MCF 10A (cell line): ENCODE measurements around the gene RNF208. TPM values are rescaled to one million over a fixed set of nuclear protein-coding genes. Genes with fewer than 3 reads are reported as not detected.
A peak's percentile ranks its signal among the peaks of the same experiment; 100 is the strongest.

Experiments used
- BruUV-seq: library from RNA; stranded (reverse); fragments of 400-500 nt; replicated peaks from 2 replicates; lab custom pipeline; 2021; lab: Mats Ljungman, UMichigan
- CTCF ChIA-PET: fragments of 300-600 bp; sonication (Branson Sonifier 250); formaldehyde crosslinking; extraction: SDS; loops from one replicate; lab custom pipeline; 2021; ENCODE audit warnings: antibody characterized with exemption, inconsistent platforms; lab: Yijun Ruan, JAX
- POLR2A ChIA-PET: fragments of 300-600, 350-650 bp; sonication (Branson Sonifier 250); formaldehyde crosslinking; extraction: SDS; loops from one replicate; lab custom pipeline; 2020; ENCODE audit warnings: antibody characterized with exemption, inconsistent platforms; lab: Yijun Ruan, JAX
- DNase-seq: peaks from one replicate; pipeline ENCODE4 v3.0.0-alpha.2; 2018; ENCODE audit not compliant: unreplicated experiment
- H3K27ac Mint-ChIP-seq: one replicate; pipeline ENCODE4 v1.8.0; 2022; ENCODE audit warnings: mild to moderate bottlenecking, low read depth, mixed read lengths; ENCODE audit not compliant: unreplicated experiment
- H3K27me3 Mint-ChIP-seq: one replicate; pipeline ENCODE4 v1.8.0; 2022; ENCODE audit warnings: mixed read lengths; ENCODE audit not compliant: insufficient read depth, unreplicated experiment
- H3K36me3 Mint-ChIP-seq: one replicate; pipeline ENCODE4 v1.8.0; 2022; ENCODE audit warnings: mild to moderate bottlenecking, moderate library complexity, mixed read lengths; ENCODE audit not compliant: insufficient read depth, unreplicated experiment
- H3K4me1 Mint-ChIP-seq: one replicate; pipeline ENCODE4 v1.8.0; 2022; ENCODE audit warnings: mixed read lengths; ENCODE audit not compliant: insufficient read depth, unreplicated experiment
- H3K4me3 Mint-ChIP-seq: one replicate; pipeline ENCODE4 v1.8.0; 2022; ENCODE audit warnings: mild to moderate bottlenecking, moderate library complexity, mixed read lengths; ENCODE audit not compliant: unreplicated experiment
- H3K9me3 Mint-ChIP-seq: one replicate; pipeline ENCODE4 v1.8.0; 2022; ENCODE audit warnings: mixed read lengths; ENCODE audit not compliant: unreplicated experiment
- intact Hi-C: fragments of 100-400 bp; cut with micrococcal nuclease; formaldehyde crosslinking; loops from 2 replicates; pipeline ENCODE4 v1.14.1; 2022
- total RNA-seq: library from RNA; stranded (reverse); gene quantifications from 2 replicates; pipeline ENCODE4 v1.2.3, GENCODE V29; 2022
- TF ChIP-seq, protein P1 (sequence below): fragments of 200-600 bp; IDR thresholded peaks from one replicate; pipeline ENCODE4 v1.8.0; 2022; ENCODE audit warnings: antibody characterized with exemption, mild to moderate bottlenecking; ENCODE audit not compliant: unreplicated experiment

RNF208 gene
- total RNA-seq, 1 experiment from 2014 or later: 2.5 TPM

DNA sequence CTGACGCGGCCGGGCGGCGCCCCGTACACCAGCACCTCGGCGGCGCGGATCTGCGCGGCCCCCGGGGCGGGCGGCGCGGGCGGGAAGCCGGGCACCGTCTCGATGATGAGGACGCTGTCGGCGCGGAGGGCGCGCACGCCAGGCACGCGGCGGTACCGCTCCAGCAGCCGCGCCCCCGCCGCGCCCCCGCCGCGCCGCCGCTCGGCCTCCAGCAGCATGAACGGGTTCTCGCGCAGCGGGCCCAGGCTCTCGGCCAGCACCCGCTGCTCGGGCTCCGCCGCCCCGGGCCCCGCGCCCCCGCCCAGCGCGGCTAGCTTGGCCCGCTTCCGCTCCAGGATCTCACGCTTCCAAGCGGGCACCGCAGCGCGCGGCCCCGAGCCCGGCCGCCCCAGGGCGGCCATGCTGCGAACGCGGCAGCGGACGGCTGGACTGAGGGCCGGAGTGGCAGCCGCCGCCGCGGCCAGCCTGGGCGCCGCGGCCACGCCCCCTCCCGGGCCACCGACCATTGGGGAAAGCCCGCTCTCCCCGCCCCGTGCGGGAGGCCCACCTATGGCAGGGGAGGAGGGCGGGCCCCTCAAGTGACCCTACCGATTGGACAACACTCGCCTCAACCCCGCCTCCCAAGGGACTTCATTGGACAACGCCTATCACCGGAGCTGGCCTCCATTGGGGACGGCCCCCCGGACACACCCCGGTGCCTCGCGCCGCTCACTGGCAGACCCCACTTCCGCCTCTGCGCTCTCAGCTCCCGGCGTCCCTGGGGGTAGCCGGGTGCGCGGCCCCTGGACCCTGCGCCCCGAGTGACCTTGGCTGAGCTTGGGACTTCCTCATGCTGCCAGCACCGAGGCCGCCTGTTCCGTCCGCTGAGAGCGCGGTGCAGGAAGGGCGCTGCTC is 21.5 kb downstream of the RNF208 start, which contains the start of gene TPRN:
Gene TPRN, minus strand, starts transcription at position 431 of the 894 bp plus-strand sequence. Its CDS starts 30 bp downstream, at position 401.
- Mint-ChIP-seq H3K4me1 (peaks cover 12% of the 10 kb centered on the region), H3K27me3 (no peaks in the 10 kb centered on the region), H3K9me3 (no peaks in the 10 kb centered on the region), H3K4me3 (peak within 1 kb of the TSS; percentile 76), H3K27ac (no peak within 1 kb of the TSS), H3K36me3 (peaks cover 8% of the 10 kb centered on the region)
- BruUV-seq: no TSS peak
- CTCF ChIA-PET: interaction anchor here (0.6 to 1.0 kb wide), 4 partner anchors 10 to 154 kb away, joined by 3 to 4 read pairs (median 4); no protein-coding TSS in a partner anchor
- POLR2A ChIA-PET: interaction anchor here (0.5 to 5.3 kb wide), 17 partner anchors 8 to 174 kb away, joined by 3 to 73 read pairs (median 4); partner anchors contain the start of genes ANAPC2, CYSRT1, MAN1B1 and NELFB
- intact Hi-C loops: no loop called here
- DNase-seq: peak; percentile 100
- TF ChIP-seq, protein P1, sequence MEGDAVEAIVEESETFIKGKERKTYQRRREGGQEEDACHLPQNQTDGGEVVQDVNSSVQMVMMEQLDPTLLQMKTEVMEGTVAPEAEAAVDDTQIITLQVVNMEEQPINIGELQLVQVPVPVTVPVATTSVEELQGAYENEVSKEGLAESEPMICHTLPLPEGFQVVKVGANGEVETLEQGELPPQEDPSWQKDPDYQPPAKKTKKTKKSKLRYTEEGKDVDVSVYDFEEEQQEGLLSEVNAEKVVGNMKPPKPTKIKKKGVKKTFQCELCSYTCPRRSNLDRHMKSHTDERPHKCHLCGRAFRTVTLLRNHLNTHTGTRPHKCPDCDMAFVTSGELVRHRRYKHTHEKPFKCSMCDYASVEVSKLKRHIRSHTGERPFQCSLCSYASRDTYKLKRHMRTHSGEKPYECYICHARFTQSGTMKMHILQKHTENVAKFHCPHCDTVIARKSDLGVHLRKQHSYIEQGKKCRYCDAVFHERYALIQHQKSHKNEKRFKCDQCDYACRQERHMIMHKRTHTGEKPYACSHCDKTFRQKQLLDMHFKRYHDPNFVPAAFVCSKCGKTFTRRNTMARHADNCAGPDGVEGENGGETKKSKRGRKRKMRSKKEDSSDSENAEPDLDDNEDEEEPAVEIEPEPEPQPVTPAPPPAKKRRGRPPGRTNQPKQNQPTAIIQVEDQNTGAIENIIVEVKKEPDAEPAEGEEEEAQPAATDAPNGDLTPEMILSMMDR: no peak

DNA sequence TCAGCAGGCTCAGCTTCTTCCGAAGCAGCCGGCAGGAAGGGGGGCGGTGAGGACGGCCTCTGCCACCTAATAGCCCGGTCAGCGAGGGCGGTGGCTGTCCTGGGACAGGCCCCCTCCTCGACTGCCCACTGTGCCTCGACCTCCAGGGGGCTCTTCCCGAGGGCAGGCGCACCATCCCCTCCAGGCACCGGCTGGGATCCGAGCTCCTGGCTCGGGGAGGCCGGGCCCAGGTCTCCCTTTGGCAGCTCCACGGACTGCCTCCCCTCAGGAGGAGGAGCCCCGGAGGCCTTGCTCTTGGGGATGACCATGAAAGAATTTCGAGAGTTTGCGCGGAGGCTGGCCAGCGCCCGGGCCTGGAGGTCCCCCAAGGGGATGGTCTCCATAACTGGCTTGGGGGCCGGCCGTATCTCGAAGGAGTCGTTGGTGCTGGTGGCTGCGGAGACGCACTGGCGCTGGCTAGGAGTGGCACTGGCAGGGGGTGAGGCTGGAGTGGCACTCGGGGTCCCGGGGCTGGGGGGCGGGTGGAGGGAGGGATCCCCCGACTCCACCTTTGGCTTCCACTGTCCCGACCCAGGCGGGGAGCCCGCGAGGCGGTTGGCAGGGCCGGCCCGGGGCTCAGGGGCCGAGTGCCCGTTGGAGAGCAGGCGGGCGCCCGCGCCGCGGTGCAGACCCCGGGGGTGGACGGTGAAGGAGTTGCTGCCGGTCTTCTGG is 22.5 kb downstream of the RNF208 start:
- Mint-ChIP-seq H3K4me3 (peak overlapping the region; percentile 76), H3K27ac (no peak overlapping the region), H3K27me3 (no peaks in the 10 kb centered on the region), H3K4me1 (peaks cover 18% of the 10 kb centered on the region), H3K9me3 (no peaks in the 10 kb centered on the region), H3K36me3 (peaks cover 8% of the 10 kb centered on the region)
- CTCF ChIA-PET: interaction anchor here (0.6 to 1.3 kb wide), 4 partner anchors 17 to 711 kb away, joined by 3 to 7 read pairs (median 5); no protein-coding TSS in a partner anchor
- no peak for DNase-seq
- no TSS peak for BruUV-seq
- intact Hi-C loops: no loop called here
- TF ChIP-seq, protein P1: no peak
- POLR2A ChIA-PET: interaction anchor here (1.5 to 3.6 kb wide), 4 partner anchors 11 to 70 kb away, joined by 5 to 43 read pairs (median 22); partner anchors contain the start of genes ANAPC2, CYSRT1, RNF224 and SSNA1

DNA sequence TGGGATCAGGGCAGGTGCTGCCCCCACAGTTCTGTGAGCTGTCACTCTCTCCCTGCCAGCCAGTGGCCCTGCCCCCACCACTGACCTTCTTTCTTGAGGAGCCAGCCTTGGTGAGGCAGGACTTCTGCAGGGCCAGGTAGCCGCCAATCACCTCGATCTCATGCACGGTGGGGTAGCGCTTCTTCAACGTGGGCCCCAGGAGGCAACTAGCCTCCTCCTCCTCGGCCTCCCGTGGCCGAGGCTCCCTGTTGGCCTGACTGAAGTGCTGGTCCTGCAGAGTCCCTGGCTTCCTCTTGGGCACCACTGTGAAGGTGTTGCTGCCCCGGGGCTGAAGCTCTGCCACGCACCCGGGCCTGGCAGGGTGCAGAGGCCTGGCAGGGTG is 23.1 kb downstream of the RNF208 start:
- H3K27ac Mint-ChIP-seq: no peak overlapping the region
- H3K27me3 Mint-ChIP-seq: no peaks in the 10 kb centered on the region
- ChIA-PET POLR2A (interaction anchor here (1.5 to 3.6 kb wide), 4 partner anchors 10 to 69 kb away, joined by 5 to 43 read pairs (median 22); partner anchors contain the start of genes ANAPC2, CYSRT1, RNF224 and SSNA1), CTCF (interaction anchor here (0.6 to 1.3 kb wide), 5 partner anchors 18 to 711 kb away, joined by 3 to 7 read pairs (median 4); no protein-coding TSS in a partner anchor)
- TF ChIP-seq, protein P1: no peak
- peaks cover 8% of the 10 kb centered on the region for H3K36me3 Mint-ChIP-seq
- H3K4me1 Mint-ChIP-seq: peaks cover 18% of the 10 kb centered on the region
- no TSS peak for BruUV-seq
- intact Hi-C loops: no loop called here
- peak overlapping the region; percentile 76 for H3K4me3 Mint-ChIP-seq
- H3K9me3 Mint-ChIP-seq: no peaks in the 10 kb centered on the region
- no peak for DNase-seq
